Suprapubic skin (tissue), 4 donors: Measurements from ENCODE around the gene HNRNPF.

ENCODE experiments used
- CTCF ChIP-seq, 2 donors: fragments of 200-600 bp in 1 of 2; fragments of 450-650 bp in 1 of 2; sonication (generic) in 1 of 2; IDR thresholded peaks; one replicate each; pipeline ENCODE4 v1.5.1; 2016 to 2019; ENCODE audit warnings: antibody characterized with exemption in 2 of 2, mild to moderate bottlenecking in 1 of 2, moderate library complexity in 1 of 2
- POLR2A ChIP-seq, 2 donors: fragments of 450-650 bp; IDR thresholded peaks; one replicate each; pipeline ENCODE4 v1.6.1; 2017; ENCODE audit warnings: antibody characterized with exemption in 2 of 2, mild to moderate bottlenecking in 2 of 2, moderate library complexity in 2 of 2
- POLR2AphosphoS5 ChIP-seq, 3 donors: sonication (generic); formaldehyde crosslinking; IDR thresholded peaks; one replicate each; pipeline ENCODE4 v1.6.1; 2017; ENCODE audit warnings: antibody characterized with exemption in 3 of 3

GRCh38 chr10:43361547-43362190, 47.3 kb downstream of the HNRNPF start:
- TF ChIP-seq CTCF (IDR thresholded peaks at IDR 0.05) (no peak), POLR2AphosphoS5 (IDR thresholded peaks at IDR 0.05) (no peak), POLR2A (IDR thresholded peaks at IDR 0.05) (no peak)
